HUDEP-2 (cell line): ENCODE data around the gene MRPL40.

Source experiments
- DNase-seq, 76 experiments: peaks; one replicate each; lab custom pipeline; 2025; ENCODE audit not compliant: unreplicated experiment in 76 of 76; lab: John Stamatoyannopoulos, UW

Gene MRPL40

GRCh38 chr22:19406281-19406811 is 26.0 kb upstream of the MRPL40 start:
- no peak for DNase-seq

- no peak for DNase-seq
These were observed 25.5 kb upstream of the MRPL40 start for GRCh38 chr22:19406846-19407245.

- DNase-seq, result peak in 72 of 76 experiments; percentile 11 to 81 (median 58)
These were observed 24.4 kb upstream of the MRPL40 start for GRCh38 chr22:19407649-19408606.

GRCh38 chr22:19410941-19411689 is 21.2 kb upstream of the MRPL40 start:
- no peak for DNase-seq

- no peak for DNase-seq
These were observed 20.7 kb upstream of the MRPL40 start for GRCh38 chr22:19411690-19412045.

GRCh38 chr22:19412478-19412877 is 19.9 kb upstream of the MRPL40 start:
- DNase-seq, result no peak

GRCh38 chr22:19412923-19413322 is 19.4 kb upstream of the MRPL40 start:
- DNase-seq, result no peak

- peak in 71 of 76 experiments; percentile 21 to 84 (median 63) for DNase-seq
These were observed 13.3 kb upstream of the MRPL40 start for GRCh38 chr22:19419086-19419463.

- DNase-seq, result peak in 73 of 76 experiments; percentile 15 to 88 (median 60)
These were observed 12.7 kb upstream of the MRPL40 start for GRCh38 chr22:19419464-19420178.

GRCh38 chr22:19420321-19420720 is 12.0 kb upstream of the MRPL40 start:
- no peak for DNase-seq

GRCh38 chr22:19422440-19423301 is 9.7 kb upstream of the MRPL40 start:
- no peak for DNase-seq

- DNase-seq, result no peak
These were observed 8.2 kb upstream of the MRPL40 start for GRCh38 chr22:19424186-19424500.

- DNase-seq, result peak in 72 of 76 experiments; percentile 14 to 83 (median 63)
These were observed 2.1 kb upstream of the MRPL40 start for GRCh38 chr22:19429950-19430889.

- DNase-seq, result peak in 28 of 76 experiments; percentile 11 to 70 (median 36)
These were observed 1.3 kb upstream of the MRPL40 start for GRCh38 chr22:19430890-19431541.

- DNase-seq, result peak in 68 of 76 experiments; percentile 10 to 81 (median 62)
These were observed 654 bp upstream of the MRPL40 start, which contains the start of gene HIRA for GRCh38 chr22:19431649-19432132. Gene HIRA (minus strand): TSS chr22:19431733. CDS start chr22:19431476, 257 bp downstream.

- no peak for DNase-seq
These were observed 2.1 kb downstream of the MRPL40 start for GRCh38 chr22:19434401-19434800.

- DNase-seq, result no peak
These were observed 2.7 kb downstream of the MRPL40 start for GRCh38 chr22:19434829-19435580.
